Measurements from ENCODE around the gene MAML2. TPM values are rescaled to one million over a fixed set of nuclear protein-coding genes. Genes with fewer than 3 reads are reported as not detected.

The MAML2 gene
- total RNA-seq, 4 donors from 2014 or later: 20.0 to 33.7 (median 23.2) TPM

- Histone ChIP-seq H3K4me1 (peaks cover 55 to 88% (median 69%) of the 10 kb centered on the region in 4 donors), H3K4me3 (no peak overlapping the region), H3K36me3 (no peaks in the 10 kb centered on the region), H3K27me3 (no peaks in the 10 kb centered on the region), H3K9me3 (no peaks in the 10 kb centered on the region), H3K27ac (replicated peaks in 1 of 4) (no peak overlapping the region)
- intact Hi-C loops (cut with DNase I): no loop called here
- DNase-seq (ENCODE audit: extremely low spot score): no peak
- TF ChIP-seq POLR2AphosphoS5 (IDR thresholded peaks at IDR 0.05) (no peak), POLR2A (IDR thresholded peaks at IDR 0.05; ENCODE audit: low read depth) (no peak), CTCF (IDR thresholded peaks at IDR 0.05) (no peak)
- WGBS: 78% methylated on average over 3 of the region's 3 CpGs
Observed at GRCh38 chr11:96303980-96304379, 39.0 kb downstream of the MAML2 start.

- H3K36me3 ChIP-seq: no peaks in the 10 kb centered on the region
- H3K9me3 ChIP-seq: no peaks in the 10 kb centered on the region
- TF ChIP-seq EP300 (IDR thresholded peaks at IDR 0.05) (no peak), POLR2AphosphoS5 (IDR thresholded peaks at IDR 0.05) (no peak), POLR2A (IDR thresholded peaks at IDR 0.05; ENCODE audit: low read depth) (no peak), CTCF (IDR thresholded peaks at IDR 0.05) (no peak)
- no peaks in the 10 kb centered on the region for H3K27me3 ChIP-seq
- no peak for DNase-seq (ENCODE audit: extremely low spot score)
- intact Hi-C loops (cut with DNase I): no loop called here
- WGBS: 52% methylated on average over 1 of the region's 1 CpG
- no peak overlapping the region for H3K4me3 ChIP-seq
- peak overlapping the region in 2 of 4 donors; percentile 3 to 20 for H3K27ac ChIP-seq (replicated peaks in 1 of 4)
- H3K4me1 ChIP-seq: peaks cover 51 to 78% (median 60%) of the 10 kb centered on the region in 4 donors
Observed at GRCh38 chr11:96303064-96303463, 39.9 kb downstream of the MAML2 start.

GRCh38 chr11:96301818-96302217, 41.2 kb downstream of the MAML2 start:
- Histone ChIP-seq H3K4me1 (peaks cover 43 to 66% (median 48%) of the 10 kb centered on the region in 4 donors), H3K27me3 (no peaks in the 10 kb centered on the region), H3K36me3 (no peaks in the 10 kb centered on the region), H3K9me3 (no peaks in the 10 kb centered on the region), H3K27ac (replicated peaks in 1 of 4) (no peak overlapping the region), H3K4me3 (no peak overlapping the region)
- no peak for DNase-seq (ENCODE audit: extremely low spot score)
- intact Hi-C loops (cut with DNase I): no loop called here
- WGBS: 100% methylated on average over 2 of the region's 2 CpGs
- no peak for TF ChIP-seq EP300 (IDR thresholded peaks at IDR 0.05)
- TF ChIP-seq POLR2AphosphoS5 (IDR thresholded peaks at IDR 0.05): no peak
- TF ChIP-seq CTCF (IDR thresholded peaks at IDR 0.05): no peak
- no peak for TF ChIP-seq POLR2A (IDR thresholded peaks at IDR 0.05; ENCODE audit: low read depth)

- Histone ChIP-seq H3K4me3 (no peak overlapping the region), H3K27me3 (no peaks in the 10 kb centered on the region), H3K9me3 (no peaks in the 10 kb centered on the region), H3K4me1 (peaks cover 29 to 53% (median 35%) of the 10 kb centered on the region in 4 donors), H3K27ac (replicated peaks in 1 of 4) (peak overlapping the region in 1 of 4 donors; percentile 2), H3K36me3 (no peaks in the 10 kb centered on the region)
- intact Hi-C loops (cut with DNase I): no loop called here
- TF ChIP-seq CTCF (IDR thresholded peaks at IDR 0.05) (no peak), EP300 (IDR thresholded peaks at IDR 0.05) (no peak), POLR2AphosphoS5 (IDR thresholded peaks at IDR 0.05) (no peak), POLR2A (IDR thresholded peaks at IDR 0.05; ENCODE audit: low read depth) (no peak)
- no peak for DNase-seq (ENCODE audit: extremely low spot score)
- 72% methylated on average over 7 of the region's 8 CpGs for WGBS
Observed at GRCh38 chr11:96299155-96299888, 43.7 kb downstream of the MAML2 start.

Measured in esophagus muscularis mucosa (tissue), 4 donors.